HG02840 (cell line): ENCODE data around the gene FAM98C.
"Not testable (repeated sequence)": the region's sequence is repeated elsewhere in the genome, so short reads cannot be mapped to it uniquely, and the experiment has no call there.

ENCODE experiments used
- ATAC-seq: cut with Tn5 transposase; IDR thresholded peaks from one replicate; pipeline ENCODE4 v1.9.1; 2021; ENCODE audit warnings: mild to moderate bottlenecking, moderate library complexity, moderate number of reproducible peaks; ENCODE audit not compliant: unreplicated experiment, low FRiP score

The FAM98C gene

DNA sequence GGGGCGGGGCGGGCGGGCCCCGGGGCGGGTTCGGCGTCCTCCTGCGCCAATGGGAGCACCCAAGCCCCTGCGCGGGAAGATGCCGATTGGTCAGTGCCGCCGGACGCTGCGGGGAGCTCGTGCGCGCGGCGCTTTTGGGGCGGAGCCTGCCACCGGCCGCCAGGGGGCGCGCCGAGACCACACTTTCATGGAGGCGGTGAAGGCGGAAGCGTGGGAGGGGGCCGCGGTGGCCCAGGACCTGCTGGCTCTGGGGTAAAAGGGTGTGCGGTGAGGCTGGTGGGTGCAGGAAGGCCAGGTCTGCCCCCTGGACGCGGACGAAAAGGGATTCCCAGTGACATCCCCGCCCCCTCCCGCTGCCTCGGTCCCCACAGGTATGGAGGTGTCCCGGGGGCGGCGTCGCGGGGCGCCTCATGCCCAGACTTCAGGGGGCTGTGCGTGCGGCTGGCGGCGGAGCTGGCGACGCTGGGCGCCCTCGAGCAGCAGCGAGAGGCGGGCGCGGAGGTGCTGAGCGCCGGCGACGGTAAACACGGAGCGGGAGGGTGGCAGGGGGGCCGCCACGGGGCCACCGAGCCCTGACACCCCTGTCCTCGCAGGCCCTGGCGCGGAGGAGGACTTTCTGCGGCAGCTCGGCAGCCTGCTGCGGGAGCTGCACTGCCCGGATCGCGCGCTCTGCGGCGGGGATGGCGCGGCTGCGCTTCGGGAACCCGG is at the start of gene FAM98C:
TSS of gene FAM98C (plus strand) at position 127 of the 708 bp plus-strand sequence. CDS start at position 188, 61 bp downstream.
- peak; percentile 87 for ATAC-seq

DNA sequence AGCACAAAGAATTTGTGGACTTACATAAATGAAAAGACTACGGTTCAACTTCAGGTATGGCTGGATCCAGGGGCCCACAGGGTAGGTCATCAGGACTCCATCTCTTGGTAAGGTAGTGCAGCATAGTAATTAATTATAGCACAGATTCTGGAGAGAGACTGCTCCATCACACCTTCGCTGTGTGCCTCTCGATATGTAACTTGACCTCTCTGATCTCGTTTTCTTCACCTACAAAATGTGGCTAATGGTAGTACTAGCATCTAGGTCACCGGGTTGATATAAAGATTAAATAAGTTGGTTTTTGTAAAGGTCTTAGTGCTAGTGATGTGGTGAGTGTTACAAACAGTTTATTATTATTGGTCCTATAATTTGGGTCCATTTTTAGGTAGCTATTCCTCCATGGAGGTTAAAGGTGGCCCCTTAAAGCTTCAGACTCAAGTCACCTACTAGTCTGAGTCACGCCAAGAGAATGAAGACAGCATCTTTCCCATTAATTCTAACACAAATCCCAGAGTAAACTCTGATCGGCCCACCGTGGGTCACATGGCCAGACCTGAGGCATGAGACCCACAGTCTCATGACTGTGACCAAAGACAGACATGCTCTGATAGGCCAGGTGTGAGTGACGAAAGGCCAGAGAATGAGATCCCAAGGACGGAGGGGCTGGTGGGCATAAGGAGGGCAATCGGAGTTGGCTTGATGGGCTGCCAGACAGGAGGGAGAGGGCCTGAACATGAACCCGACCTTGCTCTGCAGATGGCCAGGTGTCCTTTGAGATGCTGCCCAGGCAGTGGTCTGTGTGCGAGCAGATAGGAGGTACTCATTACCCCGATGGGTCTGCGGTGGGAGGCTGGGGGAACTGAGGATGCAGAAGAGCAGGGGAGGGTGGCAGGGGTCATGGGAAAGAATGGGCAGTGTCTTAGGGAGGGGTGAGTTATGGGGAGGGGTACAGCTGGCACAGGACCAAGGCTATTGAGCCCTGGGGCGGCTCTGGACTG is 46.9 kb upstream of the FAM98C start:
- no peak for ATAC-seq

DNA sequence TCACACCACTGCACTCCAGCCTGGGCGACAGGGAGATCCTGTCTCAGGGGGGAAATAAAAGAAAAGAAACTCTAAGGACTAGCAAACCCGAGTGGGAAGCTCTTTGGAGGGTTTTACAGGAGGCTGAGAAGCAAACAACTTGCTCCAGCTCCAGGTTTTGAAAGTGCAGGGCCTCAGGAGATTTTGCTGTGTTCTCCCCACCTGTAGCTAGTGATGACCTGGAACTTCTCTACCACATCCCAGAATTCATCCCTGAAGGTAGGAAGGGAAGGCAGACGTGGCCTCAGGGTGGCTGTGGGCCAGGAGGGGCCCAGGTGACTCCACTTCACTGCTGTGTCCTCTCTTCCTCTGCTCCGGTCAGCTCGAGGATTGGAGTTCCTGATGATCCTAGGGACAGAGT is 44.8 kb upstream of the FAM98C start:
- ATAC-seq = no peak

DNA sequence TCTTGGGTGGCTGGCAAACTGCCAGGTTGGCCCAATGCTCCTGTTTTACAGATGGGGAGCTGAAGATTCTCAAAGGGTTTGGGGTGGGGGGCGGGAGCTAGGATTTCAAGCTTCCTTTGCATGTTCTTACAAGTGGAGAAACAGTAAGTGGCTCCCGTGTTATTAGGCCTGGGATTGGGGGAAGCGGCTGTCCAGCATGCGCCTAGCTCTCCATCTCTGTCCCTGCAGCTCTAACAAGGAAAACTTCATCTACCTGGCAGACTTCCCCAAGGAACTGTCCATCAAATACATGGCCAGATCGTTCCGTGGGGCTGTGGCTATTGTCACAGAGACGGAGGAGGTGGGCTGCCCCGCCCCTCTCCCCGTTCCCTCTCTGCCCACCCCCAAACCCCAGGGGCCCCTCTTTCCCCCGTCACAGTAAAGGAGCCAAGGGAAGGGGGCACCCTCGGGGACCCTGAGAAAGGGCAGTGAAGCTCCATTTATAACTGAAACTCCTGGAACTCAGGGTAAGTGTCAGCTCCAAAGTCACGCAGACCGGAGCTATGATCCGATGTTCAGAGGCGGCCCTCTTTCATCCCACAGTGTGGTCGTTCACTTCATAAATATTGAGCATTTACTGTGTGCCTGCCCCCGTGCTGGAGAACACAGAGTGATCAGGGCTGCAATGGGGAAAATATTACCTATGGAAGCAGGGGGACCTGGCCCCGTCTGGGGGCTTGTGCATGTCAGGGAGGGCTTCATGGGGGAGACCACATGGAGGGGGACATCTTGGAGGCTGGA is 43.5 kb upstream of the FAM98C start:
- no peak for ATAC-seq

DNA sequence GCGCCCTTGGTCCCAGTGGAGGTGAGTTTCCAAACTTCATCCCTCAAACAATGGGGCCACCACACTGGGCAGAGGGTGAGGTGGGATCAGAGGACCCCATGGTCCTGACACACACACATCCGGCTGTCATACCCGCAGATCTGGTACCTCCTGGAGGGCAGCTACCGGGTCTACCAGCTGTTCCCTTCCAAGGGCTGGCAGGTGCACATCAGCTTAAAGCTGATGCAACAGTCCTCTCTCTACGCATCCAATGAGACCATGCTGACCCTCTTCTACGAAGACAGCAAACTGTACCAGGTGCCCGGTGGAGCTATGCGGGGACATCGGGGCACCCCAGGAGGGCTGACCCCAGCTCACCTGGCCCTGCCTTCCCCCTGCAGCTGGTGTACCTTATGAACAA is 42.5 kb upstream of the FAM98C start:
- ATAC-seq = no peak

DNA sequence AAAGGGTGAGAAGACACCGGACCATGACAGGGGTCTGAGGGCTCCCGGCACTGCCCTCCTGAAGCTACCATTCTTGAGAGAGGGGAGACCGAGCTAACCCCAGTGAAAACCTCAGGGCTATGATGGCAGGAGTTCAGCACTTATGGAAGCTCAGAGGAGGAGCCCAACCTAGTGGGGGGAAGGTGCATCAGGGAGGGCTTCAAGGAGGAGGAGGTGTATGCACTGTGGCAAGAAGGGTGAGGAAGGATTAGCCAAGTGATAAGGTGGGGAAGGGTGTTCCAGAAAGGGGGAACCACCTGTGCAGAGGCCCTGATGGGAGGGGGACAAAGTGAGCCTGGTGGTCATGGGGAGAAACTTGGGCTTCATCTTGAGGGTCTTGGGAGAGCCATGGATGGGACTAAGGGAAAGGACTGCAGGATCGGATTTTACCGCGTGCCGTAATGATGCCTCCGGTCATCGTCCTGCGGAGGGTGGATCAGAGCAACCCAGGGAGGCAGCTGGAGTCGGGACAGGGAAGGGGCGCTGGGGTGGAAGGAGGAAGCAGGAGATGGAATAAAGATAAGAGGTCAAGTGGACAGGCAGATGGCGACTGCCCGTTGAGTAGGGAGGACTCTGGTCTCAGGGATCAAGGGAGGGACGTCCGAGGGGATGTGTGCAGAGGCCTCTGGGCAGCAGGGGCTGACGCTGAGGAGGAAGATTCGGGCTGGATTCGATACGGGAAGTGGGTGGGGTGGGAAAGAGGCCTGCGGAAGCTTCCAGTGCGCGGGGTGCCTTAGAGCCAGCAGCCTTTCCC is 41.9 kb upstream of the FAM98C start:
- no peak for ATAC-seq

DNA sequence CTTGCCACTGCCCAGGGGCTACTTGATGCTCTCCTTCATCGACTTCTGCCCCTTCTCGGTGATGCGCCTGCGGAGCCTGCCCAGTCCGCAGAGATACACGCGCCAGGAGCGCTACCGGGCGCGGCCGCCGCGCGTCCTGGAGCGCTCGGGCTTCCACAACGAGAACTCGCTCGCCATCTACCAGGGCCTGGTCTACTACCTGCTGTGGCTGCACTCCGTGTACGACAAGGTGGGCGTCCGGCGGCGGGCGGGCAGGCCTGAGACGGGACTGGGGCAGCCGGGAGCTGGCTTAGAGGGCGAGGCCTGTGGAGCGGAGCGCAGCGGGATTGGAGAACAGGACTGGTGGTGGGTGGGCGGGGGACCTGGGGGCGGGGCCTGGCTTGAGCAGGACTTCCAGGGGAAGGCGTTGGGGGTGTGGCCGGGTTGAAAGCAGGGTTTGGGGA is 41.2 kb upstream of the FAM98C start:
- no peak for ATAC-seq

DNA sequence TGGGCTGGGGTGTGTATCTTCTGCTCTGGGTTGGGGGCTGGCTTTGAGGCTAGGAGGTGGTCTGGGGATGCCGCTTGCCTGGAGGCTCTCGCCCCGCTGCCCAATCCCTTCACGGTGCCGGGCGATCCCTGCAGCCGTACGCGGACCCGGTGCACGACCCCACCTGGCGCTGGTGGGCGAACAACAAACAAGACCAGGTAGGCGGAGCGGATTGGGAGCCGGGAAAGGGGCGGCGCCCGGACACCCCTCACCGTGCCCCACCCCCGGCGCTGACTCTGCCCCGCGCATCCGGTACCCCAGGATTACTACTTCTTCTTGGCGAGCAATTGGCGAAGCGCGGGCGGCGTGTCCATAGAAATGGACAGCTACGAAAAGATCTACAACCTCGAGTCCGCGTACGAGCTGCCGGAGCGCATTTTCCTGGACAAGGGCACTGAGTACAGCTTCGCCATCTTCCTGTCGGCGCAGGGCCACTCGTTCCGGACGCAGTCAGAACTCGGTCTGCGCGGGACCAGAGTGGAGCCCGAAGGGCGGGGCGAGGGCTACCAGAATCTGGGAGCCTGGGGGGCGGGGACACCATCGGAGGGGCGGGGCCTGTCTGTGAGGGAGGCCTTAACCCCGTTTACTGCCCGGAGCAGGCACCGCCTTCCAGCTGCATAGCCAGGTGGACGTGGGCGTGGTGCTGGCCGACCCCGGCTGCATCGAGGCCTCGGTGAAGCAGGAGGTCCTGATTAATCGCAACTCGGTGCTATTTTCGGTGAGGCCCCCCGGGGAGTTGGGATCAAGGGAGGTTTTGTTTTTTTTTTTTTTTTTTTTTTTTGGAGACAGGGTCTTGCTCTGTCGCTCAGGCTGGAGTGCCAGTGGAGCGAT is 40.6 kb upstream of the FAM98C start:
- ATAC-seq = no peak

DNA sequence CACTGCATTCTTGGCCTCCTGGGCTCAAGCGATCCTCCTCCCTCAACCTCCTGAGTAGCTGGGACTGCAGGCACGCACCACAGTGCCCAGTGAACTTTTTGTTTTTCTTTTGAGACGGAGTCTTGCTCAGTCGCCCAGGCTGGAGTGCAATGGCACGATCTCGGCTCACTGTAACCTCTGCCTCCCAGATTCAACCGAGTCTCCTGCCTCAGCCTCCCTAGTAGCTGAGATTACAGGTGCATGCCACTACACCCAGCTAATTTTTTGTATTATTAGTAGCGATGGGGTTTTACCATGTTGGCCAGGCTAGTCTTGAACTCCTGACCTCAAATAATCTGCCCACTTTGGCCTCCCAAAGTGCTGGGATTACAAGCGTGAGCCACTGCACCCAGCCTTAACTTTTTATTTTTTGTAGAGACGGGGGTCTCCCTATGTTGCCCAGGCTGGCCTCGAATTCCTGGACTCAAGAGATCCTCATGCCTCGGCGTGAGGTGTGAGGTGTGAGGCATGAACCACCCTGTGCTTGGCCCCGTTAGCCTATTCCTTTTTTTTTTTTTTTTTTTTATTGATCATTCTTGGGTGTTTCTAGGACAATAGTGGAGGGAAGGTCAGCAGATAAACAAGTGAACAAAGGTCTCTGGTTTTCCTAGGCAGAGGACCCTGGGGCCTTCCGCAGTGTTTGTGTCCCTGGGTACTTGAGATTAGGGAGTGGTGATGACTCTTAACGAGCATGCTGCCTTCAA is 39.8 kb upstream of the FAM98C start:
- ATAC-seq = not testable (repeated sequence)

DNA sequence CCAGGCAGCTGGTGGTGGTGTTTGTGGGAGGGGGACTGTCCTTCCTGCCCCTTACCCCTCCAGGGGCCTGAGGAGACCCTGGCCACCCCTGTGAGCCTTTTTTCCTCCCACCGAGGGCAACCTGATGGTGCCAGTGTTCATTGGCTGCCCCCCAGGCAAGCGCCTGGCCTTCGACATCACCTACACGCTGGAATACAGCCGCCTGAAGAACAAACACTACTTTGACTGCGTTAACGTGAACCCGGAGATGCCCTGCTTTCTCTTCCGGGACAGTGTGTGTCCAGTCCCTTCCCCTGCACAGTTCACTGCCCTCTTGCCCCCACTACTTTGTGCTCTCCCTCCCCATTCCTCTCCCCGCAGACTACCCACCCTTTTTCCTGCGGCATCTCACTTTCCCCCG is 35.9 kb upstream of the FAM98C start:
- ATAC-seq = no peak

DNA sequence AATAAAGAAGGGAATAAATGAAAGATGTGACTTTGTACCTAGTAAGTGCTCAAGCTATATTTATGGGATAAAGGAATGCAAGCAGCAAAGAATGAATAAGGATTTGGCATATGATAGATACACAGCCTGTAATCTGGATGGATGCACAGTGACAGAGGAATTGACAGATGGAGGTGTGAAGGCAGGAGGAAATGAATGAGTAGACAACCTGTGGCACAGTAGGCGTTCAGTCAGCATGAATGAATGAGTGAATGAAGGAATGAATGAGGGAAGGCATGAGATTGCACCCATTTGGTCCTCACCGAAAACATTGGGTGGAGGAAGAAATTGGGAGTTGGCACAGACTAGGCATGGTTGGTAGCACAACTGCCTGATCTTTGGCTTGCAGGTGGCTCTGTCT is 33.3 kb upstream of the FAM98C start:
- no peak for ATAC-seq

DNA sequence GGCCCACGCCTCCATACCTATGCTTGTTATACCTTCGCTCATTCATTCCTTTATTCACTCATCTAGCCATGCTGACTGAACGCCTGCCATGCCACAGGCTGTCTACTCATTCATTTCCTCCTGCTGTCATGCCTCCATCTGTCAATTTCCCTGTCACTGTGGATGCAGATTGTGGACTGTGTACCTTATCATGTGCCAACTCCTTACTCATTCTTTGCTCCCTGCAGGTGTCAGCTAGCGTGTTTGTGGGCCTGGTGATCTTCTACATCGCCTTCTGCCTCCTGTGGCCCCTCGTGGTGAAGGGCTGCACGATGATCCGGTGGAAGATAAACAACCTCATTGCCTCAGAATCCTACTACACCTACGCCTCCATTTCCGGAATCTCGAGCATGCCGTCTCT is 32.6 kb upstream of the FAM98C start:
- no peak for ATAC-seq

DNA sequence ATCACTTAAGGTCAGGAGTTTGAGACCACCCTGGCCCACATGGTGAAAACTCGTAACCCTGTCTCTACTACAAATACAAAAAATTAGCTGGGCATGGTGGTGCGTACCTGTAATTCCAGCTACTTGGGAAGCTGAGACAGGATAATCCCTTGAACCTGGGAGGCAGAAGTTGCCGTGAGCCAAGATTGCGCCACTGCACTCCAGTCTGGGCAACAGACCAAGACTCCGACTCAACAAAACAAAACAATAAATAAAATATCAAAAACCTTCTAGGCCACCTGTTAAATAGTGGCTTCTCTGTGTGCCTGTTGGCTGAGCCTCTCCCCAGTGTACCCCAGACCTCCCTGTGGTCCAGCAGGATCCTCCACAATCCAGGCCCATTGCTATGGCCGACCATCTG is 31.8 kb upstream of the FAM98C start:
- ATAC-seq = no peak

DNA sequence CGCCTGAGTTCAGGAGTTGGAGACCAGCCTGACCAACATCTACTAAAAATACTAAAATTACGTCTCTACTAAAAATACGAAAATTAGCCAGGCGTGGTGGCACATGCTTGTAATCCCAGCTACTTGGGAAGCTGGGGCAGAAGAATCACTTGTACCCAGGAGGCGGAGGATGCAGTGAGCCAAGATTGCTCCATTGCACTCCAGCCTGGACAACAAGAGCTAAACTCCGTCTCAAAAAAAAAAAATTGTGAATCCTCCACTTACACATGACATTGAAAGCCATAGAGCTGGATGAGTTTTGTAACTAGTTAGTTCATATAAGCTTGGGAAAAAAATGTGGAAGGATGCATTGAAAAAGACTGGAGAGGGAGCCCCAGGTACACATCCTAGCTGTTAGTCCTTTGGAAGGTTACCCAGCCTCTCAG is 29.0 kb upstream of the FAM98C start:
- ATAC-seq = no peak

DNA sequence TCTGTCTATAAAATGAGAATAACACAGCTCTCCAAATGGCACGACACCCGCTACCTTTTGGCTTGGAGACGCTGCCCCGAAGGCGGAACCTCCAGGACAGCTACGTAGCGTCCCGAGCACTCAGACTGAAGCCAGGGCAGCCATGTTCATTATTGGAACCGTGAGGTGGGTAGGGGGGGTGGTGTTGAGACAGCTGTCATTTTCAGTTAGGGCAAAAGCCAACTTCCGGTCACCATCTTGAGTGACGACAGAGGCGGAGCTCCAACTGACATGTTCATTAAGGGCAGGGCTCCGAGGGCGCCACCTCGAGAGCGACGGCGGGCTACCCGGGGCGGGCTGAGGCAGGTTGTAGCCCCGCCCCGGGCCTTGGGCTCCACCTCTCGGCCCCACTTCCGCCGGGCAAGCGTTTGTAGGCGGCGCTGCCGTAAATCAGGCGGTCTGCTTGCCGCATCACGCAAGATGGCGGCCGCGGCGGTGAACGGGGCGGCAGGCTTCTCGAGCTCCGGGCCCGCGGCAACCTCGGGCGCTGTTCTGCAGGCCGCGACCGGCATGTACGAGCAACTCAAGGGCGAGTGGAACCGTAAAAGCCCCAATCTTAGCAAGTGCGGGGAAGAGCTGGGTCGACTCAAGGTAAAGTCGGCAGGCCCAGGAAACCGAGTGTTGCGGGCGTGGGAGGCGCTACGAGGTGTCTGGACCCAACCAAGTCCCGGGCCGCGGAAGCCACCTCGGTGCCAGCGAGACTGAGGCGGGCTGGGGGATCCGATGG is 28.4 kb upstream of the FAM98C start, which contains the start of gene PSMD8:
TSS of gene PSMD8 (plus strand) at position 240 of the 766 bp plus-strand sequence. CDS start at position 271, 31 bp downstream.
- peak; percentile 93 for ATAC-seq

DNA sequence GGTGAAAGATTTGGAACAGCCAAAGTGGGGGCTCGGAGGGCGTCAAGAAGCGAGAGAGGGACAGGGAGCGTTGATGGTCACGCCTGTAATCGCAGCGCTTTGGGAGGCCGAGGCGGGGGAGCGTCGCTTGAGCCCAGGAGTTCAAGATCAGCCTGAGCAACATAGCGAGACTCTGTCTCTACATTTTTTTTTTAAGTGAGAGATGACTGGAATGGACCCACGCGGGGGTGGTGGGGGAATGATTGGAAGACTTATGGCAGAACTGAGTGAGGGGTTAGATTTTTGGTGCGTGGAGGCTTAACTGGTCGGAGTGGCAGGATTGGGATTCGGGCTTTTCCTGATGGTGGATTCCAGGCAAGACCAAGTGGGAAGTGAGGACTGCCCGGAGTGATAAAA is 27.8 kb upstream of the FAM98C start:
- no peak for ATAC-seq

DNA sequence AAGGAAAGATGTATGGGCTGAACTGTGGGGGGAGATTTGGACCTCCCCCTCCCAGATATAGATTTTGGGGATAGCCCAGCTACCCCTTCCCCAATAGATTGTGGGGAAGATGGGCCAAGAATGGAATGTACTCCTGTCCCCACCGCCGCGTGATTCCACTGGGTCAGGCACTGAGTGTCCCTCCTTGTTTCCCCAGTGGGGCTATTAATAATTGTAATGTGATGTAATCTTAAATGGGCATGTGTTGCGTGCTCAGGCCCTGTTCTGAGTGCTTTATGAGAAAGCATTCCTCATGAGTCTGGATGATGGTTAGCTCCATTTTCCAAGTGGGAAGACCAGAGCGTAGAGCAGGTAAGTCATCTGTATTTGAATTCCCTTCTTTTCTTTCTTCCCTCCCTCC is 27.1 kb upstream of the FAM98C start:
- ATAC-seq = no peak
